Upper lobe of left lung (tissue), 6 donors: ENCODE measurements around the gene TMBIM6. TPM values are rescaled to one million over a fixed set of nuclear protein-coding genes. Genes with fewer than 3 reads are reported as not detected.

Experiments
- ATAC-seq, 2 donors: fragments of 200-7000 bp; cut with Tn5 transposase; one replicate each; pipeline ENCODE4 v1.9.1; 2022; ENCODE audit warnings: mild to moderate bottlenecking in 2 of 2, moderate library complexity in 2 of 2; ENCODE audit not compliant: low FRiP score in 2 of 2
- DNase-seq, 2 donors: peaks; one replicate each; pipeline ENCODE4 v3.0.0-alpha.2; 2019 to 2020
- H3K27ac ChIP-seq, 4 donors: fragments of 200-600 bp; sonication (generic); one replicate each; pipeline ENCODE4 v1.5.1; 2016 to 2019
- H3K27me3 ChIP-seq, 4 donors: fragments of 200-600 bp; sonication (generic); one replicate each; pipeline ENCODE4 v1.5.1; 2017 to 2019
- H3K36me3 ChIP-seq, 4 donors: fragments of 200-600 bp; sonication (generic); one replicate each; pipeline ENCODE4 v1.5.1; 2016 to 2019
- H3K4me1 ChIP-seq, 4 donors: fragments of 200-600 bp; sonication (generic); one replicate each; pipeline ENCODE4 v1.5.1; 2018 to 2019
- H3K4me3 ChIP-seq, 4 donors: fragments of 200-600 bp; sonication (generic); one replicate each; pipeline ENCODE4 v1.5.1; 2017 to 2019; ENCODE audit warnings: mild to moderate bottlenecking in 2 of 4, moderate library complexity in 1 of 4
- H3K9me3 ChIP-seq, 4 donors: fragments of 200-600 bp; sonication (generic); one replicate each; pipeline ENCODE4 v1.5.1; 2018 to 2019
- CTCF ChIP-seq, 6 experiments: fragments of 450-650 bp in 4 of 6; fragments of 200-600 bp in 2 of 6; sonication (generic) in 2 of 6; IDR thresholded peaks; one replicate each; pipeline ENCODE4 v1.5.1; 2016 to 2019; ENCODE audit warnings: antibody characterized with exemption in 6 of 6
- POLR2A ChIP-seq, 4 donors: fragments of 450-650 bp; IDR thresholded peaks; one replicate each; pipeline ENCODE4 v1.5.1; 2016 to 2017; ENCODE audit warnings: antibody characterized with exemption in 4 of 4, mild to moderate bottlenecking in 2 of 4
- POLR2AphosphoS5 ChIP-seq, 2 donors: sonication (generic); formaldehyde crosslinking; IDR thresholded peaks; one replicate each; pipeline ENCODE4 v1.5.1; 2017; ENCODE audit warnings: antibody characterized with exemption in 2 of 2
- WGBS, 2 donors: methylation state at CpG; one replicate each; pipeline ENCODE4 v1.1.5; 2017 to 2018; 5-methylcytosine and 5-hydroxymethylcytosine counted together
- small RNA-seq, 4 donors: library from RNA; depleted of rRNA; stranded (forward); fragments of <200 nt; gene quantifications; one replicate each; pipeline ENCODE3, GENCODE V24; 2016
- total RNA-seq, 6 donors: library from RNA; depleted of rRNA in 4 of 6; stranded (reverse); fragments of >200 nt in 4 of 6; gene quantifications; one replicate each; pipeline versions ENCODE4 v1.1.0 to v1.2.1, GENCODE V29; 2016 to 2021
- donor health status: DM: no; HTN: no; CAD: no; lungs with moderate emphysema.
- donor health status: DM: no; HTN: yes; CAD: no; lungs with severe emphysema.

The TMBIM6 gene
- total RNA-seq, 6 donors from 2014 or later, result 185 to 831 (median 594) TPM

GRCh38 chr12:49813131-49813530 lies 71.8 kb downstream of the TMBIM6 start:
- Histone ChIP-seq H3K9me3 (no peaks in the 10 kb centered on the region), H3K36me3 (peaks cover 0 to 5% (median 0%) of the 10 kb centered on the region in 4 donors), H3K27ac (no peak overlapping the region), H3K27me3 (no peaks in the 10 kb centered on the region), H3K4me3 (no peak overlapping the region), H3K4me1 (peaks cover 20 to 33% (median 24%) of the 10 kb centered on the region in 4 donors)
- no peak for ATAC-seq
- WGBS, 2 donors, result 88 to 96% methylated on average over 1 of the region's 1 CpG
- TF ChIP-seq POLR2A (IDR thresholded peaks at IDR 0.05), result no peak
- TF ChIP-seq POLR2AphosphoS5 (IDR thresholded peaks at IDR 0.05), result no peak
- TF ChIP-seq CTCF (IDR thresholded peaks at IDR 0.05), result no peak
- DNase-seq, result no peak

Small RNA genes lying within 50 kb of the gene (small RNA-seq; reads per million reads assigned to genes)
- 0 reads per million in 4 donors for gene AC020612.2
- 0 reads per million in 4 donors for gene LSM6P2

Other genes starting within 250 kb of the TMBIM6 start
- 10 to 100 TPM in 1 of 6 donors, 1 to 10 TPM in 4, under 1 TPM in 1; 0.37 to 19.9 (median 2.5) TPM for gene KCNH3, start 202.5 kb upstream of the TMBIM6 start, total RNA-seq
- gene MCRS1, start 173.4 kb upstream of the TMBIM6 start, total RNA-seq, result 10 to 100 TPM; 39.6 to 85.9 (median 62.7) TPM
- 1 to 10 TPM in 2 of 6 donors, under 1 TPM in 4; 0.20 to 3.1 (median 0.73) TPM for gene FAM186B, start 135.9 kb upstream of the TMBIM6 start, total RNA-seq
- 10 to 100 TPM; 10.8 to 63.9 (median 16.9) TPM for gene PRPF40B, start 118.0 kb upstream of the TMBIM6 start, total RNA-seq
- 10 to 100 TPM; 13.0 to 46.7 (median 29.4) TPM for gene FMNL3, start 34.2 kb upstream of the TMBIM6 start, total RNA-seq
- gene NCKAP5L, start 86.9 kb downstream of the TMBIM6 start, total RNA-seq, result 10 to 100 TPM; 21.1 to 58.9 (median 30.8) TPM
- gene BCDIN3D, start 101.5 kb downstream of the TMBIM6 start, total RNA-seq, result 1 to 10 TPM in 5 of 6 donors, under 1 TPM in 1; 0.44 to 4.9 (median 4.2) TPM
- gene FAIM2, start 162.3 kb downstream of the TMBIM6 start, total RNA-seq, result 1 to 10 TPM in 1 of 6 donors, under 1 TPM in 3, not detected in 2; 0.30 to 2.0 (median 0.64) TPM
- gene AQP2, start 209.2 kb downstream of the TMBIM6 start, total RNA-seq, result under 1 TPM in 1 of 6 donors, not detected in 5; 0.15 TPM
- 10 to 100 TPM in 5 of 6 donors, 1 to 10 TPM in 1; 7.3 to 36.6 (median 18.1) TPM for gene AQP5, start 220.3 kb downstream of the TMBIM6 start, total RNA-seq
- under 1 TPM in 4 of 6 donors, not detected in 2; 0.06 to 0.39 (median 0.24) TPM for gene AQP6, start 231.4 kb downstream of the TMBIM6 start, total RNA-seq